ENCODE measurements around the gene SKI.
"Not testable (repeated sequence)": the region's sequence is repeated elsewhere in the genome, so short reads cannot be mapped to it uniquely, and the experiment has no call there.

The SKI gene

GRCh38 chr1:2294033-2294724 is 66.1 kb downstream of the SKI start:
- Histone ChIP-seq H3K9me3 (ENCODE audit: control insufficient read depth, low read length) (no peaks in the 10 kb centered on the region), H3K36me3 (ENCODE audit: control insufficient read depth, insufficient read depth, low read length) (no peaks in the 10 kb centered on the region), H3K27ac (ENCODE audit: insufficient read depth, low read length, poor library complexity, severe bottlenecking) (no peak overlapping the region), H3K4me3 (ENCODE audit: insufficient read depth, low read depth, low read length, poor library complexity, severe bottlenecking) (no peak overlapping the region), H3K4me1 (ENCODE audit: control insufficient read depth, insufficient read depth, low read length, poor library complexity, severe bottlenecking) (peaks cover 90% of the 10 kb centered on the region), H3K27me3 (replicated peaks; ENCODE audit: control insufficient read depth, insufficient read depth, low read length, poor library complexity, severe bottlenecking) (no peaks in the 10 kb centered on the region)
- no peak for DNase-seq

GRCh38 chr1:2294725-2295078 is 66.6 kb downstream of the SKI start:
- no peaks in the 10 kb centered on the region for H3K9me3 ChIP-seq (ENCODE audit: control insufficient read depth, low read length)
- DNase-seq: no peak
- H3K27ac ChIP-seq (ENCODE audit: insufficient read depth, low read length, poor library complexity, severe bottlenecking): no peak overlapping the region
- no peaks in the 10 kb centered on the region for H3K27me3 ChIP-seq (replicated peaks; ENCODE audit: control insufficient read depth, insufficient read depth, low read length, poor library complexity, severe bottlenecking)
- H3K4me3 ChIP-seq (ENCODE audit: insufficient read depth, low read depth, low read length, poor library complexity, severe bottlenecking): no peak overlapping the region
- no peaks in the 10 kb centered on the region for H3K36me3 ChIP-seq (ENCODE audit: control insufficient read depth, insufficient read depth, low read length)
- peaks cover 90% of the 10 kb centered on the region for H3K4me1 ChIP-seq (ENCODE audit: control insufficient read depth, insufficient read depth, low read length, poor library complexity, severe bottlenecking)

GRCh38 chr1:2295526-2295925 is 67.4 kb downstream of the SKI start:
- Histone ChIP-seq H3K4me1 (ENCODE audit: control insufficient read depth, insufficient read depth, low read length, poor library complexity, severe bottlenecking) (peaks cover 91% of the 10 kb centered on the region), H3K9me3 (ENCODE audit: control insufficient read depth, low read length) (no peaks in the 10 kb centered on the region), H3K27ac (ENCODE audit: insufficient read depth, low read length, poor library complexity, severe bottlenecking) (no peak overlapping the region), H3K4me3 (ENCODE audit: insufficient read depth, low read depth, low read length, poor library complexity, severe bottlenecking) (no peak overlapping the region), H3K36me3 (ENCODE audit: control insufficient read depth, insufficient read depth, low read length) (no peaks in the 10 kb centered on the region), H3K27me3 (replicated peaks; ENCODE audit: control insufficient read depth, insufficient read depth, low read length, poor library complexity, severe bottlenecking) (no peaks in the 10 kb centered on the region)
- no peak for DNase-seq

- not testable (repeated sequence) for H3K27me3 ChIP-seq (replicated peaks; ENCODE audit: control insufficient read depth, insufficient read depth, low read length, poor library complexity, severe bottlenecking); H3K4me3 ChIP-seq (ENCODE audit: insufficient read depth, low read depth, low read length, poor library complexity, severe bottlenecking); H3K9me3 ChIP-seq (ENCODE audit: control insufficient read depth, low read length); DNase-seq; H3K27ac ChIP-seq (ENCODE audit: insufficient read depth, low read length, poor library complexity, severe bottlenecking); H3K36me3 ChIP-seq (ENCODE audit: control insufficient read depth, insufficient read depth, low read length)
- H3K4me1 ChIP-seq (ENCODE audit: control insufficient read depth, insufficient read depth, low read length, poor library complexity, severe bottlenecking): peaks cover 90% of the 10 kb centered on the region
Observed at GRCh38 chr1:2296211-2296610, 68.1 kb downstream of the SKI start.

GRCh38 chr1:2296614-2297013 is 68.5 kb downstream of the SKI start:
- Histone ChIP-seq H3K36me3 (ENCODE audit: control insufficient read depth, insufficient read depth, low read length) (no peaks in the 10 kb centered on the region), H3K27ac (ENCODE audit: insufficient read depth, low read length, poor library complexity, severe bottlenecking) (no peak overlapping the region), H3K4me1 (ENCODE audit: control insufficient read depth, insufficient read depth, low read length, poor library complexity, severe bottlenecking) (peaks cover 90% of the 10 kb centered on the region), H3K27me3 (replicated peaks; ENCODE audit: control insufficient read depth, insufficient read depth, low read length, poor library complexity, severe bottlenecking) (no peaks in the 10 kb centered on the region), H3K4me3 (ENCODE audit: insufficient read depth, low read depth, low read length, poor library complexity, severe bottlenecking) (no peak overlapping the region), H3K9me3 (ENCODE audit: control insufficient read depth, low read length) (no peaks in the 10 kb centered on the region)
- no peak for DNase-seq

- peaks cover 90% of the 10 kb centered on the region for H3K4me1 ChIP-seq (ENCODE audit: control insufficient read depth, insufficient read depth, low read length, poor library complexity, severe bottlenecking)
- H3K36me3 ChIP-seq (ENCODE audit: control insufficient read depth, insufficient read depth, low read length): no peaks in the 10 kb centered on the region
- no peak overlapping the region for H3K4me3 ChIP-seq (ENCODE audit: insufficient read depth, low read depth, low read length, poor library complexity, severe bottlenecking)
- H3K9me3 ChIP-seq (ENCODE audit: control insufficient read depth, low read length): no peaks in the 10 kb centered on the region
- no peaks in the 10 kb centered on the region for H3K27me3 ChIP-seq (replicated peaks; ENCODE audit: control insufficient read depth, insufficient read depth, low read length, poor library complexity, severe bottlenecking)
- peak overlapping the region; percentile 11 for H3K27ac ChIP-seq (ENCODE audit: insufficient read depth, low read length, poor library complexity, severe bottlenecking)
- DNase-seq: no peak
Observed at GRCh38 chr1:2297246-2298011, 69.3 kb downstream of the SKI start.

GRCh38 chr1:2298685-2299084 is 70.6 kb downstream of the SKI start:
- Histone ChIP-seq H3K27me3 (replicated peaks; ENCODE audit: control insufficient read depth, insufficient read depth, low read length, poor library complexity, severe bottlenecking) (no peaks in the 10 kb centered on the region), H3K27ac (ENCODE audit: insufficient read depth, low read length, poor library complexity, severe bottlenecking) (peak overlapping the region; percentile 98), H3K36me3 (ENCODE audit: control insufficient read depth, insufficient read depth, low read length) (peaks cover 11% of the 10 kb centered on the region), H3K4me3 (ENCODE audit: insufficient read depth, low read depth, low read length, poor library complexity, severe bottlenecking) (no peak overlapping the region), H3K4me1 (ENCODE audit: control insufficient read depth, insufficient read depth, low read length, poor library complexity, severe bottlenecking) (peaks cover 79% of the 10 kb centered on the region), H3K9me3 (ENCODE audit: control insufficient read depth, low read length) (no peaks in the 10 kb centered on the region)
- DNase-seq: no peak

- Histone ChIP-seq H3K27me3 (replicated peaks; ENCODE audit: control insufficient read depth, insufficient read depth, low read length, poor library complexity, severe bottlenecking) (no peaks in the 10 kb centered on the region), H3K9me3 (ENCODE audit: control insufficient read depth, low read length) (no peaks in the 10 kb centered on the region), H3K36me3 (ENCODE audit: control insufficient read depth, insufficient read depth, low read length) (peaks cover 16% of the 10 kb centered on the region), H3K27ac (ENCODE audit: insufficient read depth, low read length, poor library complexity, severe bottlenecking) (peak overlapping the region; percentile 98), H3K4me3 (ENCODE audit: insufficient read depth, low read depth, low read length, poor library complexity, severe bottlenecking) (no peak overlapping the region), H3K4me1 (ENCODE audit: control insufficient read depth, insufficient read depth, low read length, poor library complexity, severe bottlenecking) (peaks cover 74% of the 10 kb centered on the region)
- DNase-seq: no peak
Observed at GRCh38 chr1:2299131-2299627, 71.1 kb downstream of the SKI start.

- Histone ChIP-seq H3K27me3 (replicated peaks; ENCODE audit: control insufficient read depth, insufficient read depth, low read length, poor library complexity, severe bottlenecking) (no peaks in the 10 kb centered on the region), H3K4me3 (ENCODE audit: insufficient read depth, low read depth, low read length, poor library complexity, severe bottlenecking) (peak overlapping the region; percentile 52), H3K4me1 (ENCODE audit: control insufficient read depth, insufficient read depth, low read length, poor library complexity, severe bottlenecking) (peaks cover 65% of the 10 kb centered on the region), H3K9me3 (ENCODE audit: control insufficient read depth, low read length) (no peaks in the 10 kb centered on the region), H3K36me3 (ENCODE audit: control insufficient read depth, insufficient read depth, low read length) (peaks cover 27% of the 10 kb centered on the region), H3K27ac (ENCODE audit: insufficient read depth, low read length, poor library complexity, severe bottlenecking) (peak overlapping the region; percentile 98)
- DNase-seq: peak; percentile 70 to 82 (median 78)
Observed at GRCh38 chr1:2300004-2300771, 72.1 kb downstream of the SKI start.
